HG02970 (cell line): ENCODE measurements around the gene ELOB.
"Not testable (repeated sequence)": the region's sequence is repeated elsewhere in the genome, so short reads cannot be mapped to it uniquely, and the experiment has no call there.

ENCODE experiments used
- ATAC-seq: cut with Tn5 transposase; IDR thresholded peaks from one replicate; pipeline ENCODE4 v1.9.1; 2021; ENCODE audit warnings: mild to moderate bottlenecking, moderate library complexity, moderate number of reproducible peaks; ENCODE audit not compliant: unreplicated experiment, low FRiP score

The ELOB gene

DNA sequence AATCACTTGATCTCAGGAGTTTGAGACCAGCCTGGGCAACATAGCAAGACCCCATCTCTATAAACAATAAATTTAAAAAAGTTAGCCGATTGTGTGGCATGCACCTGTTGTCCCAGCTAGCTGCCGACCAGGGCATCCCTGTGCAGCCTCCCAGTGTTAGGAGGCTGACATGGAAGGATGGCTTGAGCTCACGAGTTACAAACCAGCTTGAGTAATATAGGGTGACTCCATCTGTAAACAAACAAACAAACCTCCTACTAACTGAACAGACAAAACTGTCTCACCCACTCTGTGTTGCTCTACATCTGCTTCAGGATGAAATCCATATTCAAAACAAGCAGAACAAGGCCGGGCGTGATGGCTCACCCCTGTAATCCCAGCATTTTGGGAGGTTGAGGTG, 50.2 kb downstream of the ELOB start:
- no peak for ATAC-seq

GRCh38 chr16:2724816-2725348, 52.2 kb downstream of the ELOB start:
- ATAC-seq, result no peak

DNA sequence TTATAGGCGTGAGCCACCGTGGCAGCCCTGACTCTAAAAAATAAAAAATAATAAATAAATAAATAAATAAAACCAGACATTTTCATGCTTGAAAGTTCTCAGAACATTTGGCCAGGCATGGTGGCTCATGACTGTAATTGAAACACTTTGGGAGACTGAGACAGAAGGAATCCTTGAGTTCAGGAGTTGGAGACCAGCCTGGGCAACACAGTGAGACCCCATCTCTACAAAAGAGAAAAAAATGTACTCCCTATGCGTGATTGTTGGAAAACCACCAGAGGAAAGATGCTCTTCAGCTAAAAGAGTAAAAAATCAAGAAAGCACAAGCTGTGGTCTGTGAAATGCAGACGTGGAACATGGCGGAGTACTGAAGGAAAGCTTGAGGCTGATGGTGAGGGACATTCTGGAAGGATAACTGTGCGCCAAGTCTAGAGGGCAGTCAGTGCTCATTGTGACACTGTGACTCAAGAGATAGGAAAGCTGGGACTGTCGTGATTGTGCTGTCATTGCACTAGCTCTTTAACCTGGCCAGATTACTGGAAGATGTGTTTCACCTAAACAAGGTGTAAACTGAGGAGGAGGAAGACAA, 52.9 kb downstream of the ELOB start:
- no peak for ATAC-seq

GRCh38 chr16:2721634-2722173, 55.4 kb downstream of the ELOB start:
- ATAC-seq, result not testable (repeated sequence)
